Mesenteric fat pad (tissue), 1 donor: ENCODE measurements around the gene VIPAS39. TPM values are rescaled to one million over a fixed set of nuclear protein-coding genes. Genes with fewer than 3 reads are reported as not detected.
"Not testable (repeated sequence)": the region's sequence is repeated elsewhere in the genome, so short reads cannot be mapped to it uniquely, and the experiment has no call there.

Source experiments
- DNase-seq: peaks from one replicate; pipeline ENCODE4 v3.0.0-alpha.2; 2020; ENCODE audit warnings: low spot score
- total RNA-seq: library from RNA; stranded (reverse); fragmentation: NEBNext Ultra II Directional; extraction: Animal tissue kit (Norgen Biotek cat#: 25700); gene quantifications from one replicate; pipeline ENCODE4 v1.2.1, GENCODE V29; 2021
- donor health status: DM: yes; HTN: yes; CAD: no.

The VIPAS39 gene
- total RNA-seq, 1 donor from 2014 or later, result 13.8 TPM

- no peak for DNase-seq
Observed at GRCh38 chr14:77470224-77470870, 12.9 kb upstream of the VIPAS39 start.

- DNase-seq, result no peak
Observed at GRCh38 chr14:77469539-77469938, 12.1 kb upstream of the VIPAS39 start.

GRCh38 chr14:77469067-77469505, 11.7 kb upstream of the VIPAS39 start:
- no peak for DNase-seq

GRCh38 chr14:77467801-77468200, 10.4 kb upstream of the VIPAS39 start:
- DNase-seq, result no peak

GRCh38 chr14:77459072-77459723, 1.8 kb upstream of the VIPAS39 start:
- no peak for DNase-seq

GRCh38 chr14:77458249-77458950, 999 bp upstream of the VIPAS39 start:
- DNase-seq, result no peak

- DNase-seq, result no peak
Observed at GRCh38 chr14:77457115-77457521, 283 bp downstream of the VIPAS39 start.

GRCh38 chr14:77455966-77456640, 1.3 kb downstream of the VIPAS39 start:
- no peak for DNase-seq

- no peak for DNase-seq
Observed at GRCh38 chr14:77442196-77442595, 15.2 kb downstream of the VIPAS39 start.

- no peak for DNase-seq
Observed at GRCh38 chr14:77439861-77440260, 17.5 kb downstream of the VIPAS39 start.

GRCh38 chr14:77438596-77438995, 18.8 kb downstream of the VIPAS39 start:
- no peak for DNase-seq

GRCh38 chr14:77436042-77436441, 21.4 kb downstream of the VIPAS39 start:
- DNase-seq, result no peak

- DNase-seq, result no peak
Observed at GRCh38 chr14:77426396-77426795, 31.0 kb downstream of the VIPAS39 start.

GRCh38 chr14:77424862-77425261, 32.5 kb downstream of the VIPAS39 start:
- DNase-seq, result no peak

GRCh38 chr14:77423423-77423822, 34.0 kb downstream of the VIPAS39 start, which contains the start of gene NOXRED1:
TSS of gene NOXRED1 (minus strand) at chr14:77423523. CDS start at chr14:77422889, 634 bp downstream.
- no peak for DNase-seq

GRCh38 chr14:77421201-77421600, 36.2 kb downstream of the VIPAS39 start:
- DNase-seq, result no peak

GRCh38 chr14:77416836-77417235, 40.6 kb downstream of the VIPAS39 start:
- no peak for DNase-seq

GRCh38 chr14:77416098-77416497, 41.3 kb downstream of the VIPAS39 start:
- DNase-seq, result not testable (repeated sequence)

- not testable (repeated sequence) for DNase-seq
Observed at GRCh38 chr14:77415403-77416030, 41.9 kb downstream of the VIPAS39 start.

GRCh38 chr14:77409131-77409533, 48.3 kb downstream of the VIPAS39 start:
- DNase-seq, result no peak

GRCh38 chr14:77407158-77407557, 50.2 kb downstream of the VIPAS39 start:
- no peak for DNase-seq
